SK-N-SH (cell line): ENCODE data around the gene TANC1.

ENCODE experiments used
- ELF1 ChIP-seq: IDR thresholded peaks from 2 replicates; pipeline ENCODE4 v1.4.0; 2012
- EP300 ChIP-seq, 2 experiments: IDR thresholded peaks; 2 replicates each; pipeline versions ENCODE4 v1.4.0 to v1.6.1; 2012; ENCODE audit warnings: borderline replicate concordance in 1 of 2, low read depth in 1 of 2, low read length in 1 of 2
- FOXM1 ChIP-seq: IDR thresholded peaks from 2 replicates; pipeline ENCODE4 v1.4.0; 2012; ENCODE audit warnings: low read depth, mild to moderate bottlenecking
- RAD21 ChIP-seq: IDR thresholded peaks from 2 replicates; pipeline ENCODE4 v1.6.1; 2012; ENCODE audit warnings: mild to moderate bottlenecking, low read length
- RFX5 ChIP-seq: IDR thresholded peaks from 2 replicates; pipeline ENCODE4 v1.6.1; 2012; ENCODE audit warnings: mild to moderate bottlenecking, improper control_type of control experiment, low read length
- SMC3 ChIP-seq: IDR thresholded peaks from 2 replicates; pipeline ENCODE4 v1.6.1; 2012; ENCODE audit warnings: low read depth, low read length, improper control_type of control experiment
- TF ChIP-seq, protein P1 (sequence below): fragments of 200-600 bp; sonication (generic); IDR thresholded peaks from 2 replicates; pipeline ENCODE4 v1.6.1; 2017; ENCODE audit warnings: antibody characterized with exemption, mild to moderate bottlenecking, moderate library complexity
- TF ChIP-seq, protein P2 (sequence below): IDR thresholded peaks from 2 replicates; pipeline ENCODE4 v1.4.0; 2012; ENCODE audit warnings: low read depth, borderline replicate concordance
- TF ChIP-seq, protein P3 (sequence below): IDR thresholded peaks from 2 replicates; pipeline ENCODE4 v1.6.1; 2012; ENCODE audit warnings: mild to moderate bottlenecking, low read depth, low read length, moderate library complexity

DNA sequence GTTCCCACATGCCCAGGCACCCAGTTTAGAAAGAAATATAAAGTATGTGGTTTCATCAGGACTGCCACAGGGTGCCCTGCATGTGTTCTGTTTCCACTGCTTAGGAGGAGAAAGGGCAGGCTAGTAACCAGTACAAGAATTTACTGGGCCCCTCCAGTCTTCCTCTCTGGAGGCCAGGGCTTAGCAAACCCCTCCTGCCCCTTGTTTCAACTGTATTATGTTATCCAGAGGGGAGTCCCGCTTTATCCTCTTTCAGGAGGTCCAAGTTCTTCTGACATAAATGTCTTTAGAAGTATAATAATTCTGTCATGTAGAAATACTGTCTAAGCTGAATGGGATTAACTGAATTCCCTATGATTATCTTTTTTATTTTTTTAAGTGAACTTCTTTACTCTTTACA is 185.9 kb downstream of the TANC1 start:
- TF ChIP-seq, protein P1, sequence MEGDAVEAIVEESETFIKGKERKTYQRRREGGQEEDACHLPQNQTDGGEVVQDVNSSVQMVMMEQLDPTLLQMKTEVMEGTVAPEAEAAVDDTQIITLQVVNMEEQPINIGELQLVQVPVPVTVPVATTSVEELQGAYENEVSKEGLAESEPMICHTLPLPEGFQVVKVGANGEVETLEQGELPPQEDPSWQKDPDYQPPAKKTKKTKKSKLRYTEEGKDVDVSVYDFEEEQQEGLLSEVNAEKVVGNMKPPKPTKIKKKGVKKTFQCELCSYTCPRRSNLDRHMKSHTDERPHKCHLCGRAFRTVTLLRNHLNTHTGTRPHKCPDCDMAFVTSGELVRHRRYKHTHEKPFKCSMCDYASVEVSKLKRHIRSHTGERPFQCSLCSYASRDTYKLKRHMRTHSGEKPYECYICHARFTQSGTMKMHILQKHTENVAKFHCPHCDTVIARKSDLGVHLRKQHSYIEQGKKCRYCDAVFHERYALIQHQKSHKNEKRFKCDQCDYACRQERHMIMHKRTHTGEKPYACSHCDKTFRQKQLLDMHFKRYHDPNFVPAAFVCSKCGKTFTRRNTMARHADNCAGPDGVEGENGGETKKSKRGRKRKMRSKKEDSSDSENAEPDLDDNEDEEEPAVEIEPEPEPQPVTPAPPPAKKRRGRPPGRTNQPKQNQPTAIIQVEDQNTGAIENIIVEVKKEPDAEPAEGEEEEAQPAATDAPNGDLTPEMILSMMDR, result no peak
- TF ChIP-seq, protein P2, sequence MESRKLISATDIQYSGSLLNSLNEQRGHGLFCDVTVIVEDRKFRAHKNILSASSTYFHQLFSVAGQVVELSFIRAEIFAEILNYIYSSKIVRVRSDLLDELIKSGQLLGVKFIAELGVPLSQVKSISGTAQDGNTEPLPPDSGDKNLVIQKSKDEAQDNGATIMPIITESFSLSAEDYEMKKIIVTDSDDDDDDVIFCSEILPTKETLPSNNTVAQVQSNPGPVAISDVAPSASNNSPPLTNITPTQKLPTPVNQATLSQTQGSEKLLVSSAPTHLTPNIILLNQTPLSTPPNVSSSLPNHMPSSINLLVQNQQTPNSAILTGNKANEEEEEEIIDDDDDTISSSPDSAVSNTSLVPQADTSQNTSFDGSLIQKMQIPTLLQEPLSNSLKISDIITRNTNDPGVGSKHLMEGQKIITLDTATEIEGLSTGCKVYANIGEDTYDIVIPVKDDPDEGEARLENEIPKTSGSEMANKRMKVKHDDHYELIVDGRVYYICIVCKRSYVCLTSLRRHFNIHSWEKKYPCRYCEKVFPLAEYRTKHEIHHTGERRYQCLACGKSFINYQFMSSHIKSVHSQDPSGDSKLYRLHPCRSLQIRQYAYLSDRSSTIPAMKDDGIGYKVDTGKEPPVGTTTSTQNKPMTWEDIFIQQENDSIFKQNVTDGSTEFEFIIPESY, result no peak
- TF ChIP-seq EP300 (IDR thresholded peaks at IDR 0.05; ENCODE audit: borderline replicate concordance in 1 of 2, low read depth in 1 of 2, low read length in 1 of 2) (no peak), FOXM1 (no peak), ELF1 (no peak), SMC3 (no peak), RFX5 (no peak), RAD21 (no peak)
- TF ChIP-seq, protein P3, sequence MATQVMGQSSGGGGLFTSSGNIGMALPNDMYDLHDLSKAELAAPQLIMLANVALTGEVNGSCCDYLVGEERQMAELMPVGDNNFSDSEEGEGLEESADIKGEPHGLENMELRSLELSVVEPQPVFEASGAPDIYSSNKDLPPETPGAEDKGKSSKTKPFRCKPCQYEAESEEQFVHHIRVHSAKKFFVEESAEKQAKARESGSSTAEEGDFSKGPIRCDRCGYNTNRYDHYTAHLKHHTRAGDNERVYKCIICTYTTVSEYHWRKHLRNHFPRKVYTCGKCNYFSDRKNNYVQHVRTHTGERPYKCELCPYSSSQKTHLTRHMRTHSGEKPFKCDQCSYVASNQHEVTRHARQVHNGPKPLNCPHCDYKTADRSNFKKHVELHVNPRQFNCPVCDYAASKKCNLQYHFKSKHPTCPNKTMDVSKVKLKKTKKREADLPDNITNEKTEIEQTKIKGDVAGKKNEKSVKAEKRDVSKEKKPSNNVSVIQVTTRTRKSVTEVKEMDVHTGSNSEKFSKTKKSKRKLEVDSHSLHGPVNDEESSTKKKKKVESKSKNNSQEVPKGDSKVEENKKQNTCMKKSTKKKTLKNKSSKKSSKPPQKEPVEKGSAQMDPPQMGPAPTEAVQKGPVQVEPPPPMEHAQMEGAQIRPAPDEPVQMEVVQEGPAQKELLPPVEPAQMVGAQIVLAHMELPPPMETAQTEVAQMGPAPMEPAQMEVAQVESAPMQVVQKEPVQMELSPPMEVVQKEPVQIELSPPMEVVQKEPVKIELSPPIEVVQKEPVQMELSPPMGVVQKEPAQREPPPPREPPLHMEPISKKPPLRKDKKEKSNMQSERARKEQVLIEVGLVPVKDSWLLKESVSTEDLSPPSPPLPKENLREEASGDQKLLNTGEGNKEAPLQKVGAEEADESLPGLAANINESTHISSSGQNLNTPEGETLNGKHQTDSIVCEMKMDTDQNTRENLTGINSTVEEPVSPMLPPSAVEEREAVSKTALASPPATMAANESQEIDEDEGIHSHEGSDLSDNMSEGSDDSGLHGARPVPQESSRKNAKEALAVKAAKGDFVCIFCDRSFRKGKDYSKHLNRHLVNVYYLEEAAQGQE, result no peak
